Neuronal stem cell (in vitro differentiated cells): Measurements from ENCODE around the gene ROCK2.

Source experiments
- DNase-seq: peaks from one replicate; pipeline ENCODE4 v3.0.0-alpha.2; 2013; ENCODE audit warnings: low spot score
- H2AFZ ChIP-seq: one replicate; pipeline ENCODE4 v1.6.1; 2013; ENCODE audit warnings: mild to moderate bottlenecking, low read length, inconsistent platforms
- H2AK5ac ChIP-seq: 2 replicates; pipeline ENCODE4 v1.6.1; 2013; ENCODE audit warnings: low read depth, mild to moderate bottlenecking, inconsistent platforms, low read length, moderate library complexity, mixed read lengths
- H2BK120ac ChIP-seq: 2 replicates; pipeline ENCODE4 v1.6.1; 2013; ENCODE audit warnings: low read depth, mild to moderate bottlenecking, inconsistent platforms, low read length, moderate library complexity, mixed read lengths
- H2BK12ac ChIP-seq: one replicate; pipeline ENCODE4 v1.6.1; 2013; ENCODE audit warnings: low read length, inconsistent platforms
- H2BK15ac ChIP-seq: 2 replicates; pipeline ENCODE4 v1.6.1; 2013; ENCODE audit warnings: mild to moderate bottlenecking, low read length, inconsistent platforms, mixed read lengths
- H2BK5ac ChIP-seq: one replicate; pipeline ENCODE4 v1.6.1; 2013; ENCODE audit warnings: inconsistent platforms, mild to moderate bottlenecking, low read length, moderate library complexity
- H3K14ac ChIP-seq: one replicate; pipeline ENCODE4 v1.6.1; 2013; ENCODE audit warnings: low read length, inconsistent platforms
- H3K18ac ChIP-seq: 2 replicates; pipeline ENCODE4 v1.6.1; 2013; ENCODE audit warnings: low read length, inconsistent platforms
- H3K23ac ChIP-seq: 2 replicates; pipeline ENCODE4 v1.6.1; 2013; ENCODE audit warnings: low read depth, mild to moderate bottlenecking, mixed read lengths, low read length, inconsistent platforms; ENCODE audit not compliant: poor library complexity
- H3K27ac ChIP-seq: replicated peaks from 3 replicates; pipeline ENCODE4 v1.5.1; 2013; ENCODE audit warnings: low read length, inconsistent platforms
- H3K27me3 ChIP-seq, 3 experiments: 2 replicates each; pipeline ENCODE4 v1.6.1; 2013; ENCODE audit warnings: low read length in 3 of 3, mild to moderate bottlenecking in 2 of 3, inconsistent platforms in 1 of 3, low read depth in 1 of 3, mixed read lengths in 1 of 3, moderate library complexity in 1 of 3; ENCODE audit not compliant: control insufficient read depth in 3 of 3, insufficient read depth in 3 of 3
- H3K36me3 ChIP-seq, 2 donors: replicated peaks in 1 of 2; 2 replicates each; pipeline ENCODE4 v1.6.1; 2013; ENCODE audit warnings: low read length in 2 of 2; ENCODE audit not compliant: control insufficient read depth in 2 of 2, insufficient read depth in 2 of 2
- H3K4ac ChIP-seq: 2 replicates; pipeline ENCODE4 v1.6.1; 2013; ENCODE audit warnings: inconsistent platforms, mild to moderate bottlenecking, low read length, moderate library complexity
- H3K4me1 ChIP-seq, 2 donors: 1 replicate in 1 of 2; 2 replicates in 1 of 2; pipeline ENCODE4 v1.6.1; 2013; ENCODE audit warnings: low read length in 2 of 2, low read depth in 1 of 2; ENCODE audit not compliant: control insufficient read depth in 2 of 2, insufficient read depth in 1 of 2
- H3K4me2 ChIP-seq: one replicate; pipeline ENCODE4 v1.6.1; 2013; ENCODE audit warnings: mild to moderate bottlenecking, low read length, inconsistent platforms; ENCODE audit not compliant: insufficient read depth, poor library complexity, severe bottlenecking
- H3K4me3 ChIP-seq, 2 donors: 2 replicates each; pipeline ENCODE4 v1.5.1; 2013; ENCODE audit warnings: low read length in 2 of 2, mild to moderate bottlenecking in 2 of 2, inconsistent platforms in 1 of 2, moderate library complexity in 1 of 2
- H3K79me1 ChIP-seq: one replicate; pipeline ENCODE4 v1.6.1; 2013; ENCODE audit warnings: low read depth, mild to moderate bottlenecking, inconsistent platforms, low read length, moderate library complexity
- H3K9ac ChIP-seq: one replicate; pipeline ENCODE4 v1.6.1; 2013; ENCODE audit warnings: mild to moderate bottlenecking, low read depth, low read length, inconsistent platforms; ENCODE audit not compliant: poor library complexity
- H3K9me3 ChIP-seq, 2 donors: replicated peaks in 1 of 2; 2 replicates each; pipeline versions ENCODE3 to v1.6.1; 2013; ENCODE audit warnings: low read length in 2 of 2, mild to moderate bottlenecking in 2 of 2, inconsistent platforms in 1 of 2, low read depth in 1 of 2, mixed read lengths in 1 of 2, moderate library complexity in 1 of 2; ENCODE audit not compliant: control insufficient read depth in 2 of 2, insufficient read depth in 1 of 2
- H4K8ac ChIP-seq: one replicate; pipeline ENCODE4 v1.6.1; 2013; ENCODE audit warnings: low read depth, mild to moderate bottlenecking, inconsistent platforms, low read length, moderate library complexity
- H4K91ac ChIP-seq: one replicate; pipeline ENCODE4 v1.6.1; 2013; ENCODE audit warnings: low read length, low read depth, mild to moderate bottlenecking, inconsistent platforms; ENCODE audit not compliant: poor library complexity
- WGBS, 2 donors: extraction: QIAGEN DNeasy Blood & Tissue Kit; methylation state at CpG; one replicate each; pipeline ENCODE4 v1.1.7; 2013; ENCODE audit warnings: missing lambda C conversion rate in 2 of 2, mixed read lengths in 1 of 2; ENCODE audit not compliant: insufficient read length in 2 of 2, insufficient replicate concordance in 1 of 2; ENCODE audit errors: extremely low coverage in 2 of 2; 5-methylcytosine and 5-hydroxymethylcytosine counted together

The ROCK2 gene

DNA sequence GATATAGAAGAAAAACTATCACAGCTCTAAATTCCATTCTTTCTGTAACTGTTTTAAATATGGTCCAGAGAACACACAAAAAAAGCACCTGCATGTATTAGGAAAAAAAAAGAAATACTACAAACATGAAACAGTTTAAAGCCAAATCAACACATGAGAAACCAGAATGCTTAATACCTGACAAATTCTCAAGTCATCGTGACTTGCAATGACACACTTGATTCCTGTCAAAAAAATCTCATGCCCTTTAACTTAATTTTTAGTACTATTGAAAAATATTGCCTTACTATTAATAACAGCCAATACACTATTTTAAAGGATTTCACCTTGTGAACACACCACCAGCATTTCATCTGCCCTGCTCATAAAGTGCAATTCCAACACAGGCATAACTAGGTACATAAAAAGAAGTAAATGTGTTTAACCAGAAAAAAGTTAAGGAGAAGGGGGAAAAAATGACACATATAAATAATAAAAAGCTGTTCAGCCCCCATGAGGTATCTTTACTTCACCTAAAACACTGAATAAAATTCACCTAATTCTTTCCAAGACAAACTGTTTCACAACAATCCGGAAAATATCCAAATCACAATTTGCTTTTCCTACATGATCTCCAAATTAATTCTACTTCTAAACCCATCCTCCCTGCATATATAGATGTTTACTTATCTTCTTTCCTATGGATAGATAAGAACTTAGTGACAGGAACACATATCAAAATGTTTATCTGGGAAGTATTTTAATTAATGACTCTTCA, 10.8 kb downstream of the ROCK2 start:
- no peak overlapping the region for H3K9ac ChIP-seq
- H3K4ac ChIP-seq = no peak overlapping the region
- no peak for DNase-seq
- no peak overlapping the region for H4K91ac ChIP-seq
- H2AK5ac ChIP-seq = no peak overlapping the region
- no peak overlapping the region for H3K27ac ChIP-seq
- H2BK12ac ChIP-seq = no peak overlapping the region
- no peaks in the 10 kb centered on the region for H3K27me3 ChIP-seq
- no peak overlapping the region for H3K14ac ChIP-seq
- H2BK5ac ChIP-seq = no peak overlapping the region
- no peak overlapping the region for H3K4me3 ChIP-seq
- H2AFZ ChIP-seq = no peak overlapping the region
- H2BK15ac ChIP-seq = no peak overlapping the region
- WGBS, 2 donors = no CpG with 5 or more reads among the region's 2 CpGs
- H2BK120ac ChIP-seq = no peak overlapping the region
- H3K18ac ChIP-seq = no peak overlapping the region
- H4K8ac ChIP-seq = no peak overlapping the region
- H3K9me3 ChIP-seq = peaks cover 0 to 37% of the 10 kb centered on the region in 2 donors
- no peaks in the 10 kb centered on the region for H3K4me1 ChIP-seq
- no peak overlapping the region for H3K4me2 ChIP-seq
- H3K23ac ChIP-seq = no peak overlapping the region
- H3K79me1 ChIP-seq = peaks cover 3% of the 10 kb centered on the region
- no peaks in the 10 kb centered on the region for H3K36me3 ChIP-seq

- Histone ChIP-seq H3K23ac (no peak overlapping the region), H3K36me3 (no peaks in the 10 kb centered on the region), H3K27ac (no peak overlapping the region), H2BK15ac (no peak overlapping the region), H4K8ac (no peak overlapping the region), H3K9me3 (peaks cover 0 to 33% of the 10 kb centered on the region in 2 donors), H2BK5ac (no peak overlapping the region), H3K18ac (no peak overlapping the region), H4K91ac (no peak overlapping the region), H2BK12ac (no peak overlapping the region), H3K4me3 (no peak overlapping the region), H3K4me2 (no peak overlapping the region), H3K14ac (no peak overlapping the region), H2AK5ac (no peak overlapping the region), H2BK120ac (no peak overlapping the region), H2AFZ (no peak overlapping the region), H3K79me1 (peaks cover 3% of the 10 kb centered on the region), H3K4me1 (no peaks in the 10 kb centered on the region), H3K9ac (no peak overlapping the region), H3K27me3 (no peaks in the 10 kb centered on the region), H3K4ac (no peak overlapping the region)
- no peak for DNase-seq
- no CpG with 5 or more reads among the region's 1 CpG for WGBS, 2 donors
Measured at GRCh38 chr2:11332596-11332995, 11.8 kb downstream of the ROCK2 start.

DNA sequence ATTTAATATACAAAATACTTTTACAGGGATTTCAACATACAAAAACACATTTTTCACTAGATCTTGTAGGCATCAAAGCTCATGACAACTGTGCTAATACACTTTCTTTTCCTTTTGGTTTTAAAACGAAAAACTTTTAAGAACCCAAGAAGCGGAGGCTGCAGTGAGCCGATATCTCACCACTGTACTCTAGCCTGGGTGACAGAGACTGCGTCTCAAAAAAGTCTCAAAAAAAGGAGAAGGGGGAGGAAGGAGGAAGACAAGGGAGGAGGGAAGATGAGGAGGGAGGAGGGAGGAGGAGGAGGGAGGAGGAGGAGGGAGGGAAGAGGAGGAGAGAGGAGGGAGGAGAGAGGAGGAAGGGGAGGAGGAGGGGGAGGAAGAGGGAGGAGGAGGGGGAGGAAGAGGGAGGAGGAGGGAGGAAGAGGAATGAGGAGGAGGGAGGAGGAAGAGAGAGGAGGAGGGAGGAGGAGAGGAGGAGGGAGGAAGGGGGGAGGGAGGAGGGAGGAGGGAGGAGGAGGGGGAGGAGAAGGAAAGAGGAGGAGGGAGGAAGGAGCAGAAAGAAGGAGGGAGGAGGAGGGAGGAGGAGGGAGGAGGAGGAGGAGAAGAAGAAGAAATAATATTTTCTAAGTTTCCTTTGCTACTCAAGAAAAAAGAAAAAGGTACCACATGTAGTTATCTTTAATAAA, 13.8 kb downstream of the ROCK2 start:
- no peak overlapping the region for H3K4ac ChIP-seq
- no peak overlapping the region for H3K4me2 ChIP-seq
- H4K91ac ChIP-seq = no peak overlapping the region
- no peak overlapping the region for H3K14ac ChIP-seq
- no peak overlapping the region for H3K27ac ChIP-seq
- H2BK15ac ChIP-seq = no peak overlapping the region
- no peaks in the 10 kb centered on the region for H3K36me3 ChIP-seq
- no peak overlapping the region for H2AFZ ChIP-seq
- H2BK120ac ChIP-seq = no peak overlapping the region
- no peak overlapping the region for H2AK5ac ChIP-seq
- no peak overlapping the region for H4K8ac ChIP-seq
- no peaks in the 10 kb centered on the region for H3K27me3 ChIP-seq
- no CpG with 5 or more reads among the region's 4 CpGs for WGBS, 2 donors
- H3K18ac ChIP-seq = no peak overlapping the region
- H2BK12ac ChIP-seq = no peak overlapping the region
- peaks cover 1 to 9% of the 10 kb centered on the region in 2 donors for H3K4me1 ChIP-seq
- H3K9me3 ChIP-seq = peaks cover 0 to 26% of the 10 kb centered on the region in 2 donors
- H3K23ac ChIP-seq = no peak overlapping the region
- H2BK5ac ChIP-seq = no peak overlapping the region
- H3K79me1 ChIP-seq = no peaks in the 10 kb centered on the region
- no peak overlapping the region for H3K9ac ChIP-seq
- no peak overlapping the region for H3K4me3 ChIP-seq
- DNase-seq = no peak

DNA sequence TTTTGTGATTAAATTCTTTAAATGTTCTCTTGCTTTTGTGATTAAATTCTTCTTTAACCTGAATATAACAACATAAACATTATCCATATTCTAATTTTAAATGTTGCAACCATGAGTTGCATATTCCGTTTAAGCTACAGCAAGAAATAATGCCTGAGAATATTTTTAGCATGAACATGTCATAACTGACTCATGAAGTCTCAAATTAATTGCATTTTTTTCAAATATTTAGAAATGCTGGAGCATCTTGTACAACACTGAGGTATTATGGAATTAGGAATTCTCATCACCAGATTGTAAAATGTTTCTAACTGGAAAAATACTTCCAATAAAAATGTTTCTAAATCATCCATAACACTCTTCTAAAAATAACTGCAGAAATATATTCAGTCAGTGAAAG, 14.7 kb downstream of the ROCK2 start:
- no peak overlapping the region for H4K8ac ChIP-seq
- H2BK5ac ChIP-seq = no peak overlapping the region
- no peak overlapping the region for H3K14ac ChIP-seq
- H3K27me3 ChIP-seq = no peaks in the 10 kb centered on the region
- H3K4me1 ChIP-seq = peaks cover 1 to 9% of the 10 kb centered on the region in 2 donors
- H3K36me3 ChIP-seq = no peaks in the 10 kb centered on the region
- no CpG with 5 or more reads among the region's 1 CpG for WGBS, 2 donors
- H2BK15ac ChIP-seq = no peak overlapping the region
- H2BK12ac ChIP-seq = no peak overlapping the region
- no peak overlapping the region for H3K9ac ChIP-seq
- H3K9me3 ChIP-seq = peaks cover 0 to 26% of the 10 kb centered on the region in 2 donors
- H3K4me3 ChIP-seq = no peak overlapping the region
- no peak for DNase-seq
- H2BK120ac ChIP-seq = no peak overlapping the region
- H3K27ac ChIP-seq = no peak overlapping the region
- H4K91ac ChIP-seq = no peak overlapping the region
- no peak overlapping the region for H3K18ac ChIP-seq
- no peak overlapping the region for H3K4me2 ChIP-seq
- H2AK5ac ChIP-seq = no peak overlapping the region
- no peak overlapping the region for H3K23ac ChIP-seq
- no peak overlapping the region for H3K4ac ChIP-seq
- no peak overlapping the region for H2AFZ ChIP-seq
- no peaks in the 10 kb centered on the region for H3K79me1 ChIP-seq
